ENCODE data around the gene RNF223.

- TF ChIP-seq PATZ1 (CRISPR knock-in tag; IDR thresholded peaks at IDR 0.05; ENCODE audit: borderline replicate concordance) (no peak), ARNTL (CRISPR knock-in tag; IDR thresholded peaks at IDR 0.05; ENCODE audit: borderline replicate concordance, low read depth) (no peak), ZNF70 (CRISPR knock-in tag; IDR thresholded peaks at IDR 0.05) (no peak), ZNF565 (CRISPR knock-in tag; conservative IDR thresholded peaks at IDR 0.05; ENCODE audit: low read depth) (no peak), ZC3H10 (CRISPR knock-in tag; IDR thresholded peaks at IDR 0.05) (no peak), CREB5 (CRISPR knock-in tag; IDR thresholded peaks at IDR 0.05; ENCODE audit: low read depth) (no peak), TCF4 (CRISPR knock-in tag; IDR thresholded peaks at IDR 0.05; ENCODE audit: borderline replicate concordance) (no peak), ZFP3 (CRISPR knock-in tag; IDR thresholded peaks at IDR 0.05) (no peak), ZNF8 (CRISPR knock-in tag; IDR thresholded peaks at IDR 0.05) (no peak), RARB (CRISPR knock-in tag; IDR thresholded peaks at IDR 0.05) (no peak), BACH2 (CRISPR knock-in tag; IDR thresholded peaks at IDR 0.05; ENCODE audit: borderline replicate concordance) (no peak)
Observed at GRCh38 chr1:1118011-1118875, 44.1 kb upstream of the RNF223 start.

Measured in SK-N-SH treated with all-trans-retinoic acid at 6 μM for 48 hours (cell line).